Nephron progenitor cell (in vitro differentiated cells): ENCODE results near the gene HSF5.

ENCODE experiments used
- DNase-seq: peaks from one replicate; pipeline ENCODE4 v3.0.0; 2021
- H3K27ac Mint-ChIP-seq: 2 replicates; pipeline ENCODE4 v1.8.0; 2021; ENCODE audit warnings: mild to moderate bottlenecking, moderate library complexity, mixed read lengths
- H3K27me3 Mint-ChIP-seq: 2 replicates; pipeline ENCODE4 v1.8.0; 2021; ENCODE audit warnings: mild to moderate bottlenecking, low read depth, mixed read lengths; ENCODE audit not compliant: poor library complexity
- H3K36me3 Mint-ChIP-seq: 2 replicates; pipeline ENCODE4 v1.8.0; 2021; ENCODE audit warnings: low read depth, mixed read lengths
- H3K4me1 Mint-ChIP-seq: 2 replicates; pipeline ENCODE4 v1.8.0; 2021; ENCODE audit warnings: mixed read lengths
- H3K4me3 Mint-ChIP-seq: 2 replicates; pipeline ENCODE4 v1.8.0; 2021; ENCODE audit warnings: mild to moderate bottlenecking, moderate library complexity, mixed read lengths
- H3K9me3 Mint-ChIP-seq: 2 replicates; pipeline ENCODE4 v1.8.0; 2021; ENCODE audit warnings: mild to moderate bottlenecking, moderate library complexity, mixed read lengths
- CTCF ChIP-seq: fragments of 200-600 bp; sonication (generic); IDR thresholded peaks from 2 replicates; pipeline ENCODE4 v1.5.0; 2021; ENCODE audit warnings: antibody characterized with exemption

Gene HSF5

GRCh38 chr17:58534331-58534730 lies 46.1 kb upstream of the HSF5 start:
- H3K9me3 Mint-ChIP-seq, result no peaks in the 10 kb centered on the region
- peaks cover 32% of the 10 kb centered on the region for H3K27me3 Mint-ChIP-seq
- no peak overlapping the region for H3K4me3 Mint-ChIP-seq
- H3K27ac Mint-ChIP-seq, result no peak overlapping the region
- no peaks in the 10 kb centered on the region for H3K36me3 Mint-ChIP-seq
- H3K4me1 Mint-ChIP-seq, result peaks cover 27% of the 10 kb centered on the region
- no peak for TF ChIP-seq CTCF
- no peak for DNase-seq

- Mint-ChIP-seq H3K9me3 (no peaks in the 10 kb centered on the region), H3K4me3 (no peak overlapping the region), H3K4me1 (peaks cover 33% of the 10 kb centered on the region), H3K36me3 (no peaks in the 10 kb centered on the region), H3K27ac (no peak overlapping the region), H3K27me3 (peaks cover 32% of the 10 kb centered on the region)
- TF ChIP-seq CTCF, result no peak
- DNase-seq, result no peak
Observed at GRCh38 chr17:58533616-58534188, 45.5 kb upstream of the HSF5 start.

DNA sequence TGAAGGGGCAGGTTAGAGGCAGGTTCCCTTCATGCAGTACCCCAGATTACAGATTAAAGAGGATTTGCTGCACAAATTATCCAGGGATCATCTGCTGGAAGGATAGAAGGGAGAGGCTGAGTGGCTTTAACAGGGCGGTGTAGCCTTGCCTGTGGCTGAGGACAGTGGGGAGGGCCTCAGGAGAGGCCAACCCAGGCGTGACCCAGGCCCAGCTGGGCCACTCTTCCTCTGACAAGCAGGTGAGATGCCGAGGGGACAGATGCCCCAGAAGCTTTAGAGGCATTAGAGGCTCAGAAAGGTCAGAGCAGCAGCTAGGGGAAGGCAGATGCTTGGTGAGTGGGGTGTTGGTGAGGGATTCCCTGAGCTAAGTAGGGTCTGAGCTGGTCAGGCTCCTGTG lies 44.3 kb upstream of the HSF5 start:
- Mint-ChIP-seq H3K36me3 (no peaks in the 10 kb centered on the region), H3K4me3 (peak overlapping the region; percentile 79), H3K27ac (no peak overlapping the region), H3K4me1 (peaks cover 41% of the 10 kb centered on the region), H3K9me3 (no peaks in the 10 kb centered on the region), H3K27me3 (peaks cover 32% of the 10 kb centered on the region)
- DNase-seq, result no peak
- no peak for TF ChIP-seq CTCF

- Mint-ChIP-seq H3K36me3 (no peaks in the 10 kb centered on the region), H3K4me1 (peaks cover 40% of the 10 kb centered on the region)
Observed at GRCh38 chr17:58531661-58532554, 43.7 kb upstream of the HSF5 start.

GRCh38 chr17:58531122-58531521 lies 42.9 kb upstream of the HSF5 start:
- H3K9me3 Mint-ChIP-seq, result no peaks in the 10 kb centered on the region
- peaks cover 42% of the 10 kb centered on the region for H3K4me1 Mint-ChIP-seq
- H3K4me3 Mint-ChIP-seq, result peak overlapping the region; percentile 63
- peaks cover 32% of the 10 kb centered on the region for H3K27me3 Mint-ChIP-seq
- TF ChIP-seq CTCF, result no peak
- DNase-seq, result no peak
- no peak overlapping the region for H3K27ac Mint-ChIP-seq
- no peaks in the 10 kb centered on the region for H3K36me3 Mint-ChIP-seq

More at GRCh38 chr17:58531661-58532554, 43.7 kb upstream of the HSF5 start:
- Mint-ChIP-seq H3K4me3 (peak overlapping the region; percentile 79), H3K27me3 (peaks cover 32% of the 10 kb centered on the region), H3K27ac (no peak overlapping the region), H3K9me3 (no peaks in the 10 kb centered on the region)
- DNase-seq, result peak; percentile 83
- no peak for TF ChIP-seq CTCF
